NCI-H446 treated with DMSO at 0.1 percent for 48 hours (cell line): ENCODE measurements around the gene ZNF846.
"Not testable (repeated sequence)": the region's sequence is repeated elsewhere in the genome, so short reads cannot be mapped to it uniquely, and the experiment has no call there.

Experiments used
- DNase-seq: peaks from one replicate; lab custom pipeline; 2025; lab: John Stamatoyannopoulos, UW

Gene ZNF846

DNA sequence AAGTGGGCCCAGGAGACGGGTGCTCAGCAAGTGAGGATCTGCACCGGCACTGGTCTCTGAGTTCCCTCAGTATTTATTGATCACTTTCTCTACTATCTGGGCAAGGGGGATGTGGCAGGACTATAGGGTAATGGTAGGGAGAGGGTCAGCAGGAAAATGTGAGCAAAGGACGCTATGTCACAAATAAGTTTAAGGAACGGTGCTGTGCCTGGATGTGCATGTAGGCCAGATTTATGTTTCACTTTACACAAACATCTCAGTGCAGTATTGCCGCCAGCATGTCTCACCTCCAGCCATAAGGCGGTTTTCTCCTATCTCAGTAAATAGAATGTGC is 15.6 kb upstream of the ZNF846 start:
- not testable (repeated sequence) for DNase-seq

DNA sequence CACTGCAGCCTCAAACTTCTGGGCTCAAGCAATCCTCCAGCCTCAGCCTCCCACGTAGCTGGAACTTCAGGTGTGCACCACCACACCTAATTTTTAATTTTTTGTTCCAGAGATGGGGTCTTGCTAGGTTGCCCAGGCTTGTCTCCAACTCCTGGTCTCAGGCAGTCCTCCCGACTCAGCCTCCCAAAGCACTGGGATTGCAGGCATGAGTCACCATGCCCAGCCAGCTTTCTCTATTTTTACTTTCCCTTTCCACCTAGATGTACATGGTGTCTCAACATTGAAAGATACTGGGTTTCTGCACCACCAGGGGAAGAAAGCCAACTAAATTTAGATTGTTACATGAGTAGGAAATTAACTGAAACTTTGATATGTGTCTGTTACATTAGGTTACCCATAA is 13.8 kb upstream of the ZNF846 start:
- no peak for DNase-seq

DNA sequence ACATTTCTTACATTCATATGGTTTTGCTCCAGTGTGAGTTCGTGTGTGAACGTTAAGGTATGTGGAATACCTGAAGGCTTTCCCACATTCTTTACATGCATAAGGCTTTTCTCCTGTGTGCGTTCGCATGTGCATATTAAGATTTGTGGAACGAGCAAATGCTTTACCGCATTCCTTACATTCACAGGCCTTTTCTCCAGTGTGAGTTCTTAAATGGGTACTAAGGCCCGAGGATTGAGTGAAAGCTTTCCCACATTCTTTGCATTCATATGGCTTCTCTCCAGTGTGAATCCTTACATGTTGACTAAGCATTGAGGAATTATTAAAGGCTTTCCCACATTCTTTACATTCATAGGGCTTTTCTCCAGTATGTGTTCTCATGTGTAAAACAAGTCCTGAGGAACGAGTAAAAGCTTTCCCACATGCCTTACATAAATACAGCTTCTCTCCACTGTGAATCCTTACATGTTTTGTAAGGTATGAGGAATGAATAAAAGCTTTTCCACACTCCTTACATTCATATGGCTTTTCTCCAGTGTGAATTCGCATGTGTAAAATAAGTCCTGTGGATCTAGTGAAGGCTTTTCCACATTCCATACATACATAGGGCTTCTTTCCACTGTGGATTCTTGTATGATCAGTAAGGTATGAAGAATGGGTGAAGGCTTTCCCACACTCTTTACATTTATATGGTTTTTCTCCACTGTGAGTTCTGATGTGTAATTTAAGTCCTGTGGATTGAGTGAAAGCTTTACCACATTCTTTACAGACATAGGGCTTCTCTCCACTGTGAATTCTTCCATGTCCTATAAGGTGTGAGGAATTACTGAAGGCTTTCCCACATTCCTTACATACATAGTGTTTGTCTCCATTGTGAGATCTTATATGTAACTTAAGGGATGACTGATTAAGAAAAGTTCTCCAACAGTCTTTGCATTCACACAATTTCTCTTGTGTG is 10.7 kb downstream of the ZNF846 start:
- DNase-seq, result no peak

DNA sequence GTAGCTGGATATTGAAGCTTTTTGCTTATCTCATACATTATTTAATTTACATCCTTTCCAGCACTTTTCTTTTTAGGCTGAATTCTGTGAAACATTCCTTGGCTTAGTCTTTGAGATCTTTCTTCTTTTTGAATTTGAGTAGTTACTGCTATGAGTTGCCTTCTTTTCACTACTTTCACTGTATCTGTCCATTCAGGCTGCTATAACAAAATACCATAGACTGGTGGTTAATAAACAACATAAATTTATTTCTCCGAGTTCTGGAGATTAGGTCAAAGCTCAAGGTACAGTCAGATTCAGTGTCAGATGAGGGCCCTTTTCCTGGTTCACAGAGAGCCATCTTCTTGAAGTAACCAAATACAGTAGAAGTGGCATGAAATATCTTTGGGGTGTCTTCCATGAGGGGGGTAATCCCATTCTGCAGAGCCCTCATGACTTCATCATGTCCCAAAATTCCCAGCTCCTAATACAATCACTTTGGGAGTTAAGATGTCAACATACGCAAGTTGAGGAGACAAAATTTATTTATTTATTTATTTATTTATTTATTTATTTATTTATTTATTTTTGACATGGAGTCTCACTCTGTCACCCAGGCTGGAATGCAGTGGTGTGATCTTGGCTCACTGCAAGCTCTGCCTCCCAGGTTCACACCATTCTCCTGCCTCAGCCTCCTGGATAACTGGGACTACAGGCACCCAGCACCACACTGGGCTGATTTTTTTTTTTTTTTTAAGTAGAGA is 15.7 kb downstream of the ZNF846 start:
- no peak for DNase-seq

DNA sequence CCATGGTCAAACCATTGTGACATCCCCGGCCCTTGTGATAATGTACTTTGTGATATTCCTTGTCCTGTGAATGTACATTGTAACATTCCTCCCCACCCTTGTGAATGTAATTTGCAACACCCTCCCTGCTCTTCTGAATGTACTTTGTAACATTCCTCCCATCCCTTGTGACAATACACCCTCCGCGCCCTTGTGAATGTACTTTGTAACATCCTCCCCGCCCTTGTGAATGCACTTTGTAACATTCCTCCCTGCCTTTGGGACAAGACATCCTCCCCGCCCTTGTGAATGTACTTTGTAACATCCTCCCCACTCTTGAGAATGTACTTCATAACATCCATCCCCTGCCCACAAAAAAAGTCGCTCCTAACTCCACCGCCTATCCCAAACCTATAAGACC is 17.1 kb downstream of the ZNF846 start:
- no peak for DNase-seq

DNA sequence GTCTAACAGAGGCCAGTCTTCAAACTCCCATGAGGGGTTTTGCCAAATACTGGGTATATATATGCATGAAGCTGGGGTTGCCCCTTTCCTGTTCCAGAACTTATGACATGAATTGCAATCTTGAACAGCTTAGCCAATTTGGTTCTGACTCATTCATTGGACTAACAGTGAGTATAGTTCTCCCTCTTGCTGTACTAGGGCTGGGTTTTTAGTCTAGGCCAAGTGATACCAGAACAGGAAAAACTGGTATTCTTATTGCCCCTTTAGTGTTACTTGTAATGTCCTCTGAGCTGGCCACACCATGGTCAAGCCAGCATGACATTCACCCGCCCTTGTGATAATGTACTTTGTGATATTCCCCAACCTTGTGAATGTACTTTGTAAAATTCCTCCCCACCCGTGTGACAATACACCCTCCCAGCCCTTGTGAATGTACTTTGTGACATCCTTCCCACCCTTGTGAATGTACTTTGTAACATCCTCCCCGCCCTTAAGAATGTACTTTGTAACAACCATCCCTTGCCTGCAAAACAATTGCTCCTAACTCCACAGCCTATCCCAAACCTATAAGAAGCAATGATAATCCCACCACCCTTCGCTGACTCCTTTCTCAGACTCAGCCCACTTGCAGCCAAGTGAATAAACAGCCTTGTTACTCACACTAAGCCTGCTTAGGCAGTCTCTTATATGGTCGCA is 26.9 kb downstream of the ZNF846 start:
- DNase-seq, result no peak

DNA sequence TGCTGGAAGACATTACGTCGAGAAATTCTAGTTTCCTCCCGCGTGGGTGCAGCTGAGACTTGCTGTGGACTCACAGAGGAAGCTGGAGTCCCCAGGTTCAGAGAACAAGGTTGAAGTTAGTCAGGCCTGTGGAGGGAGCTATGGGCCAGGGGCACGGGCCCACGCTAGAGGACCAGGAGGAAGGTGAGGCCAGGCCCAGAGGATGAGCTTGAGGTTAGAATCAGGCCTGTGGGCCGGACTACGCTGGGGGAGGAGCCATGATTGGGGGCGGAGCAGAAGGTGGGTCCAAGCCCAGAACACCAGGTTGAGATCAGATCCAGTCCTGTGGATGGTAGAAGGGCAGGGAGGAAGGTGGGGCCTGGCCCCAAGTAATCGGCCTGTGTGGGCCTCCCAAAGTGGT is 32.6 kb downstream of the ZNF846 start:
- no peak for DNase-seq

DNA sequence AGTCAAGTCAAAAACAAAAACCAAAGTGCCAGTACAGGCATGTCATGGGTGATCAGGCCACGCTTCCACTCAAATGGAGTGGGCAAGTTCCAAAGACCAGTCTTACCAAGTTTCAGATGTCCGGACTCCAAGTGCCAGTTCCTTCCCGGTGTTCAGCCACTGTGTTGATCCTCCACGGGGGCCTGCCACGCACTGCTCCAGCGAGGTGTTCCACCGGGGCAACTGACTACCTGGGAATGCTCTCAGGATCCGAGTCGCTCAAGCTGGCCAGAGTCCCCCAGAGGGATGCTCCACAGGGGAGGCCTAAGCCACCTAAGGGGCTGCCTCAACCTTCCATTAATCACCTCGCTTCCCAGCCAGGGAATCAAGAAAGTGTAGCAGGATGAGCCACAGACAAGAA is 38.5 kb downstream of the ZNF846 start:
- not testable (repeated sequence) for DNase-seq

DNA sequence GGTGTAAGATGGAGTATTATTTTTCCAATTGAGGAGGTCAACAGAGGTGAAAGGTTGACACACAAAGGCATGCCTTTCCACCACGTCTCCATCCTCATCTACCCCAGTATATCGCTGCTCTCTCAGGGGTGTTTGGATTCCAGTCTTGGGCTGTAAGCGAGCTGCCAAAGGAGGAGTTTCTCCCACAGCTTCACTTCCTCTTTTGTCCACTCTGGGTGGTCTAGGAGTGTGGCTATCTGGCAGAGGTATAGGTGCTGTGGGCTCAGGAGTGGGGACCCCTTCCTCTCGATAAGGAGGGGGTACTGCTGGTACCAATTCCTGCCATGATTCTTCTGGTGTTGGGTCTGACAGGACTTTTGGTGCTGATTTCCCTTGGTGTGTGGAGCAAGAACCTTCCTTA is 39.4 kb downstream of the ZNF846 start:
- DNase-seq, result no peak

DNA sequence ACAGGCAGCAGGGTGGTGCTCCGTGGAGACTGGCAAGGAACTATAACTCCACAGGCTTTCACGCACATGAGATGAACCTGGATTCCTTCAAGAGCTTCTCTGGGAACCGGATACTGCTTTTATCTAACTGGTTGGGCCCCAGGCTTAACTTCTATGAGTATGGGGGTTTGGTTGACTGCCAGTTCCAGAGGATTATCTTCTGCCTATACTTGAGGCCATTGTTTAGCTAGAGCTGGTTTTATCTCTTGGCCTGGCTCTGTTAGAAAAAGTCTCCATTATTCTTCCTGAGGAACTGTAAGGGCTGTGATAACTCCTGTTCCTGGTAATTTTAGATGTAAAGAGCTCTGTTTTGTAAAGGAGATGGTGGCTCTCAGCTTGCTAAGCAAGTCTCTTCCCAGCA is 40.9 kb downstream of the ZNF846 start:
- no peak for DNase-seq

DNA sequence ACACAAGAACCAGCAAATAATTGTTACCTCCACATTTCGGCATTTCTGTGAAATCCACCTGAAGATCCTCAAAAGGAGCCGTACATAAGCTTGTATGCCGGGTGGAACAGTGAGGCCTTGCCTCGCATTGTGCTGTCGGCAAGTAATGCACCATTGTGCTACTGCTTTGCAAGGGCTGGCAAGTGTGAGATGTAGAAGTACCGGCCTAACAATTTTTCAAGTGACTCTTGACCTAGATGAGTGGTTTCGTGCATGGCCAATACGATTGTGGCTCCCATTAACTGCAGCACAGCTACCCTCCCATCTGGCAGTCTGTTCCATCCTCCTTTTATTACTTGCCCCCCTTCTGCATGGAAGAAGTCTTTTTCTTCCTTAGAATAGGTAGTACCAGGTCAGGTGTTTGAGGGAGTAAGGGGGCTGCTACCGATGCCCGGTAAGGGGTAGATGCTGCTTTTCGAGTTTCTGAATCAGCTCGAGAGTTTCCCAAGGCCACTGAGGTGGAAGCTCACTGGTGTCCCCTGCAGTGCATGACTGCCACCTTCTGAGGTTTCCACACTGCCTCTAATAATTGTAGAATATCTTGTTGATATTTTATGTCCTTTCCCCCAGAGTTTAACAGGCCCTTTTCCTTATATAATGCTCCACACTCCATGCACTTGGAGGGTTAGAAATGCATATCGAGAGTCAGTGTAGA is 42.9 kb downstream of the ZNF846 start:
- not testable (repeated sequence) for DNase-seq

DNA sequence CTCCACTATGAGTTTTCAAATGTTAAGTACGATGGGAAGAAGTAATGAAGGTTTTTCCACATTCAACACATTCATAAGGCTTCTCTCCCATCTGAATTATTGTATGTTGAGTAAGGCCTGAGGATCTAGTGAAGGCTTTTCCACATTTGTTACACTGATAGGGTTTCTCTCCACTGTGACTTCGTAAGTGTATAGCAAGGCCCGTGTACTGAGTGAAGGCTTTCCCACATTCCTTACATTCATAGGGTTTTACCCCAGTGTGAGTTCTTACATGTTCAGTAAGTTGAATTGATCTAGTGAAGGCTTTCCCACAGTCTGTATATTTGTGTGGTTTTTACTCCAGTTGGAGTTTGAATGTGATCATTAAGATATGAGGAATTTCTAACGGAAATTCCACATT is 44.4 kb downstream of the ZNF846 start:
- DNase-seq, result no peak

DNA sequence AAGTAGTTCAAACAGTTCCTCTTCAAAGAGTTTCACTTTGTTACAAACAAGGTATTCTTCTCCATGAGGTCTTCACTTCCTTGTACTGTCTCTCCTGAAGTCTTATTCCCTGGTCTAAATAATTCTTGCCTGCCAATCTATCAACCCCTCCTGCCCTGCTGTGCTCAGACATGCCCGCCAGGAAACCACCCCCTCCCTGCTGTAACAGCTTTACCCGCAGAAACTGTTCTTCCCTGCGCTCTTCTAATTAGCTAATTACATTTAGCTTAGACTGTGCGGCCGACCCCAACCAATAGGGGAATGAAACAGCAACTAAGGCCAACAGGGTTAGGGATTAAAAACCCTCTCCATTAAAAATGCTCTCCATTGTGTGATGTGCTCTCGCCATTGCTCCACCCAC is 46.7 kb downstream of the ZNF846 start:
- DNase-seq, result no peak

DNA sequence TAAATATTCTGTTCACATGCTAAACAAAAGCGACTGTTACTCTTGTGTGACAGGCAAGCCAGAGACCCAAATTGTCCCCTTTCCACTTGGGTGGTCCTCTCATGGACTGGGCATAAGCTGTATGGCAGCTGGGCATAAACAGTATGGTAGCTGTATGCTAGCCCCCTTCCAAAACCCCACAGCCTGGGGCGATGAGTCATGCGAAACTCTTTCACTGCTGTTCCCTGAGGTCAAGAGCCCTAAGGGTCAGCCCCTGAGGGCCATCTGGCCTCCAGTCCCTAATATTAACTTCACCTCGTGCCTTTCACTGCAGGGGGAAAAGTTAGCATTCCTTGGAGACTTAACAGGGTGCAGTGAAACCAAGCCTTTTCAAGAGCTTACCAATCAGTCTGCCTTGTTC is 48.0 kb downstream of the ZNF846 start:
- DNase-seq, result no peak

DNA sequence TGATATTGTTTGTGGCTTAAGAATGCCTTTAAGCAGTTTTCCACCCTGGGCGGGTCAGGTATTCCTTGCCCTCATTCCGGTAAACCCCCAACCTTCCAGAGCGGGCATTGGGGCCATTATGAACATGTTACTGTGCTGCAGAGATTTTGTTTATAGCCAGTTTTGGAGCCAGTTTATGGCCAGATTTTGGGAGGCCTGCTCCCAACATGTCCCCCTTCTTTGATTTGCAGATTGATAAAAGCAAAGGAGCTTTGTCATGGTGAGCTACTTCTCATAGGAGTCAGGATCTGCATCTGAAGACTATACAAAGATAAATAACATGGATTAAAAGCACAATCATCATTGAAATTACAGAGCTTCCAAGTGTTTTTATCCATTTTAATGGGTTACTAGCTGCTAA is 56.7 kb downstream of the ZNF846 start:
- DNase-seq, result no peak

DNA sequence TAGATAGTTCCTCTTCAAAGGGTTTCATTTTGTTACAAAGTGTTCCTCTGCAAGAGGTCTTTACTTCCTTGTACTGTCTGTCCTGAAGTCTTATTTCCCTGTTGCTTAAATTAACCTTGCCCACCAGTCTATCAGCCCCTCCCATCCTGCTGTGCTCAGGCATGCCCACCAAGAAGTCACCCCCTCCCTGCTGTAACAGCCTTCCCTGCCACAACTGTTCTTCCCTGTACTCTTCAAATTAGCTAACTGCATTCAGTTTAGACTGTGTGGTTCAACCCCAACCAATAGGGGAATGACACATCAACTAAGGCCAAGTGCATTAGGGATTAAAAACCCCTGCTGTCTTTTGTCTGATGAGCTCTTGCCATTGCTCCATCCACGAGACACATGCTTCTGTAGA is 59.2 kb downstream of the ZNF846 start:
- no peak for DNase-seq

DNA sequence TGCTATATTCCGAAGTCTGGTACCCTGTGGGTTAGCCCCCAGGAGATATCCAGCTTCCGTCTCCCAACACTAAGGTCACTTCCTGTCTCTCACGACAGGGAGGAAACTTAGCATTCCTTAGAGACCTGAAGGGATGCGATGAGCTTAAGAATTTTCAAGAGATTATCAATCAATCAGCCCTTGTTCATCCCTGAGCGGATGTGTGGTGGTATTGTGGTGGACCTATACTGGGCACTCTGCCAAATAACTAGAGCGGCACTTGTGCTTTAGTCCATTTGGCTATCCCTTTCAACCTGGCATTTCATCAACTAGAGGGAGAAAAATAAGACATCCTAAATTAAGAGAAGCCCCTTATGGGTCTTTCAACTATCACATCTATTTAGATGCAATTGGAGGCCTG is 62.7 kb downstream of the ZNF846 start:
- DNase-seq, result no peak

DNA sequence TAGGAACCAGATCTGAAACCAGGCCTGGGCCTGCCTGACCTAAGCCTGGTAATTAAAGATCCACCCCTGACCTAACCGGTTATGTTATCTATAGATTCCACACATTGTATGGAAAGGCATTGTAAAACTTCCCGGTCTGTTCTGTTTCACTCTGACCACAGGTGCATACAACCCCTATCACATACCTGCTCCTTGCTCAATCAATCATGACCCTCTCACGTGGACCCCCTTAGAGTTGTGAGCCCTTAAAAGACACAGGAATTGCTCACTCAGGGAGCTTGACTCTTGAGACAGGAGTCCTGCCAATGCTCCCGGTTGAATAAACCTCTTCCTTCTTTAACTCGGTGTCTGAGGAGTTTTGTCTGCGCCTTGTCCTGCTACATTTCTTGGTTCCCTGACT is 66.4 kb downstream of the ZNF846 start:
- DNase-seq, result no peak
